Bronchial epithelial cell (primary cell): Measurements from ENCODE around the gene STUM. TPM values are rescaled to one million over a fixed set of nuclear protein-coding genes. Genes with fewer than 3 reads are reported as not detected.

ENCODE experiments used
- DNase-seq: peaks from one replicate; pipeline ENCODE4 v3.0.0-alpha.2; 2010; ENCODE audit warnings: low read depth
- FAIRE-seq: peaks from 2 replicates; lab custom pipeline; 2011; peaks lifted over from hg19 to GRCh38; lab: Jason Lieb, UNC
- H3K27me3 ChIP-seq: 2 replicates; pipeline ENCODE4 v1.5.1; 2011; ENCODE audit warnings: low read length; ENCODE audit not compliant: control insufficient read depth, insufficient read depth
- H3K36me3 ChIP-seq: 2 replicates; pipeline ENCODE4 v1.5.1; 2011; ENCODE audit warnings: low read length; ENCODE audit not compliant: control insufficient read depth, insufficient read depth
- H3K4me3 ChIP-seq: 2 replicates; pipeline ENCODE4 v1.5.1; 2011; ENCODE audit warnings: mild to moderate bottlenecking, low read depth, low read length, control low read depth
- total RNA-seq: library from RNA; depleted of rRNA; stranded (reverse); fragments of >200 nt; gene quantifications from 2 replicates; pipeline ENCODE4 v1.2.1, GENCODE V29; 2014
- TF ChIP-seq, protein P1 (sequence below): IDR thresholded peaks from 2 replicates; pipeline ENCODE4 v1.5.1; 2011; ENCODE audit warnings: mild to moderate bottlenecking, moderate library complexity, low read length, control low read depth, inconsistent platforms; ENCODE audit not compliant: insufficient read depth, severe bottlenecking

STUM gene
- total RNA-seq, 1 donor from 2014 or later, result not detected

DNA sequence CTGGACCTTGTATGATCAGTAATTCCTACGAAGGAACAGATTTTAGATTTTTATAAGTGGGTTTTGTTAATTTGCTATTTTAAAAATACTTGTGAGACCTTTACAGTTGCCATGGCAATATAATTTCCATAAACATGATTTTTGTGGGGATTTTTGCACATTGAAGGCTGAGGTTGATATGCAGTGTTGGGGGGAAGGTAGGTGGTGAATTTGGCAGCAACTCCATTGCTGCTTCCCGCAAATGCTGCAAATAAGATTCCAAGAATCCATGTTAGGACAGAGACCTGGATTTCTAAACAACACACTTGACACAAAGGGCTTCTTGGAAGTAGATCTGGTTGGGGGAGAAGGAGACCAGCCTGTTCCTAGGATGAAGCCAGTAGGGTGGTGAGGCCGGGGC is 18.2 kb downstream of the STUM start:
- TF ChIP-seq, protein P1, sequence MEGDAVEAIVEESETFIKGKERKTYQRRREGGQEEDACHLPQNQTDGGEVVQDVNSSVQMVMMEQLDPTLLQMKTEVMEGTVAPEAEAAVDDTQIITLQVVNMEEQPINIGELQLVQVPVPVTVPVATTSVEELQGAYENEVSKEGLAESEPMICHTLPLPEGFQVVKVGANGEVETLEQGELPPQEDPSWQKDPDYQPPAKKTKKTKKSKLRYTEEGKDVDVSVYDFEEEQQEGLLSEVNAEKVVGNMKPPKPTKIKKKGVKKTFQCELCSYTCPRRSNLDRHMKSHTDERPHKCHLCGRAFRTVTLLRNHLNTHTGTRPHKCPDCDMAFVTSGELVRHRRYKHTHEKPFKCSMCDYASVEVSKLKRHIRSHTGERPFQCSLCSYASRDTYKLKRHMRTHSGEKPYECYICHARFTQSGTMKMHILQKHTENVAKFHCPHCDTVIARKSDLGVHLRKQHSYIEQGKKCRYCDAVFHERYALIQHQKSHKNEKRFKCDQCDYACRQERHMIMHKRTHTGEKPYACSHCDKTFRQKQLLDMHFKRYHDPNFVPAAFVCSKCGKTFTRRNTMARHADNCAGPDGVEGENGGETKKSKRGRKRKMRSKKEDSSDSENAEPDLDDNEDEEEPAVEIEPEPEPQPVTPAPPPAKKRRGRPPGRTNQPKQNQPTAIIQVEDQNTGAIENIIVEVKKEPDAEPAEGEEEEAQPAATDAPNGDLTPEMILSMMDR, result no peak
- Histone ChIP-seq H3K36me3 (no peaks in the 10 kb centered on the region), H3K4me3 (no peak overlapping the region), H3K27me3 (peaks cover 7% of the 10 kb centered on the region)
- DNase-seq, result no peak
- FAIRE-seq, result no peak

DNA sequence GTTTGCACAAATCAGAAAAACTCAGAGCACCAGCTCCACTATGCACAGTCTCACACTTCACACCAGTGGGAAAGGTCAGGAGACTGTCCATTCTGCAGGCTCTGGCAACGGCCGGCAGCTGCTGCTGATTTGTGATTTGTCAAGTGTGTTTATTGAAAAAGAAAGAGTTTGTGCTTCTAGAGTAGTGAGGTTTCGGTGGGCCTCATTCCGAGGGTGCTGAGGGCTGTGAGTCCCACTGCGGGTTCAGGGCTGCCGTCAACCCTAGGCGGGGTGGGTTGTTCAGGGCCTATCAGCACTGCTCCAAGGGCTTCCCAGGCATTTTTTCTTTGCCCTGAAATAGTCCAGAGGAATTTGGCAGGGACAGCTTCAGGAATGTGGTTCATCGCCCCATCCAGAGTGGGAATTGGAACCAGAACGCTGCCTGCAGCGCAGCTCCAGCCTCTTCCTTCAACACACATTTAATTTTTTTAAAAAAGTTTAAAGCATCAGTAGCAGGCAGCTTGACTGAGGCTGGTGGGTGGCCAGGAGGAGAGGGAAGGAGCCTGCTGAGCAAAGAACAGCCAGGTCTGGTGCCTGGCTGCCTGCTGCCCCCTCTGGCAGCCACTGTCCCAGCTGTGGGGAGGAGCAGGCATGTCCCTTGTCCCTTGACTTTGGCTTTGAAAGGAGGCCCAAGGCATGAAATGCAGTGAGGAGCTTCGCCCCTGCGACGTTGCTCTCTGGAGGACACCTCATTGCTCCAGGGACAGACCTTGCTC is 19.7 kb downstream of the STUM start:
- DNase-seq, result no peak
- Histone ChIP-seq H3K4me3 (no peak overlapping the region), H3K36me3 (no peaks in the 10 kb centered on the region), H3K27me3 (peaks cover 9% of the 10 kb centered on the region)
- TF ChIP-seq, protein P1, result peak; percentile 14
- no peak for FAIRE-seq

DNA sequence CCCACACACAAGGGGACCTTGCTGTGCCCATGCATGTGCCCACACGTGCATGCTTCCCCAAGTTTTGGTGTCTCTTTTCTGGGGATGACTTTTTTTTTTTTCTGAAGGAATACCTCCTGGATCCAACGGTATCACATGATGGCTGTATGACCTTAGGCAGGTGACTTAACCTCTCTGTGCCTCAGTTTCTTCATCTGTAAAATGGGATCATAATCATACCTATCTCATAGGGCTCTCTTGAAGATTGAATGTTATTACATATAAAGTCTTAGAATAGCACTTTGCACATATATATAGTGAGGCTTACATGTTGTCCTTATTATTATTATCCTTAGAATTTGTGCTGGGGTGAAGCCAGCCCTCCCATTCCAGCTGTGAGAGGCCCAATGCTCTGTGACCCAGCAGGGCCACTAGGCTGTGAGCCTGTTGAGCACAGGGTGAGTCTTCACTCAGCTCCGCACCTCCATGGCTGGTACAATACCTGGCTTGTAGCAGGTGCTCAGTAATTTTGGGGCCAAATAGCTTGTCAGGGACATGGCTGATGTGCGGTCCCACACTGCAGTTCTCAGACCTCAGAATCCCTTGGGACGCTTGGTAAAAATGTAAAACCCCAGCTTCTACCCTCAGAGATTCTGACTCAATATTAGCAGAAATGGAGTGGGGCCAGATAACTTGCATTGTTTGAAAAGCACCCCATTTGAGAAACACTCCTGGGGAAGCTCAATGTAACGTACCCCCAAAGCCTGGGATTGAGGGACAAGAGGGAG is 20.6 kb downstream of the STUM start:
- no peak overlapping the region for H3K4me3 ChIP-seq
- TF ChIP-seq, protein P1, result no peak
- FAIRE-seq, result no peak

DNA sequence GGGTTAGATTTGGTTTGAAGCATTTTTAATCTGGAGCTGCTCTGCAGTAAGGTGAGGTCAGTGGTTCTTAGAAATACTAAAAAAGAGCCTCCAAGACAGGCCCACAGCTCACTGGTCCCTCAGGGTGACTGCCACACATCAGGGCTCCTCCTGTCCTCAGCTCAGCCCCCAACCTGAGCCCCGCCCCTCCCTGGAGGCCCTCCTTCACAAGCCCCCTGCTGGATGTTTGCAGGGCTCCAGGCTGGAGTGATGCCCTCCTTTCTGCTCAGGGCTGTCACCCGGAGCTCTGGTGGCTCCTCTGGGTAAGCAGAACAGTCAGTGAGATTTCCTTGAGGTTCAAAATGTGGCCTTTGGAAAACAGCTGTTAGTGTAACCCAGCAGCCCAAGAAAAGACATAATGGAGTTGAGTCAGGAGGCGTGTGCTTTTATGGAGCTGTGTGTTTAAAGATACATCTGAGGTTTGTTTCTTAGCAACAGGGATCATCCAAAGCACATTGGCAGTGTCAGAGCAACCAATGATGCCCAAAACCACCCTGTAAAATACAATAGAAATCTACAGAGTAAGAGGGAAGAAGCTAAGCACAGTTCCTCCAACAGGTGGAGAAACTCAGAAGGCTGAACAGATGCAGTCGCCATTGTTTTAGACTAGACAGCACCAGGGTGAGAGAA is 21.4 kb downstream of the STUM start:
- FAIRE-seq, result no peak
- no peak for DNase-seq
- TF ChIP-seq, protein P1, result no peak

More for the DNA sequence above, 20.6 kb downstream of the STUM start:
- H3K36me3 ChIP-seq, result no peaks in the 10 kb centered on the region
- peaks cover 9% of the 10 kb centered on the region for H3K27me3 ChIP-seq
- DNase-seq, result no peak

DNA sequence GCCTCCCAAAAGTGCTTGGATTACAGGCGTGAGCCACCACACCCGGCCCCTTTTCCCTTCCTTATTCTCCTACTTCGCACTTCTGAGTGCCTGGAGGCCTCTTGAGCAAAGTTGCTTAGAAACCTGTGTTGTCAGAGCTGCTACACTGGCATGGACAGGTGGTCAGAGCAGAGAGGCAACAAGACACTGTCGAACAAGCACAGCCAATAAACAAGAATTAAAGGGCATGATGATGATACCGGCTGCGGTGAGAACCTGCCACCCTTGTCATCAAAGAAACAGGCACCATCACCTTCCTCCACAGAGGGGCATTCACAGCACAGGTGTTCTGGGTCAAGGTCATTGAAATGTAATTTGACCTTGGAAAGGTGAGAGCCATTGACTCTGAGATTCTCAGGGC is 23.3 kb downstream of the STUM start:
- FAIRE-seq, result no peak
- Histone ChIP-seq H3K36me3 (no peaks in the 10 kb centered on the region), H3K27me3 (peaks cover 7% of the 10 kb centered on the region), H3K4me3 (no peak overlapping the region)
- DNase-seq, result no peak
- TF ChIP-seq, protein P1, result no peak

More for the DNA sequence above, 21.4 kb downstream of the STUM start:
- Histone ChIP-seq H3K4me3 (no peak overlapping the region), H3K36me3 (no peaks in the 10 kb centered on the region), H3K27me3 (peaks cover 9% of the 10 kb centered on the region)
